Omental fat pad (tissue), 4 donors: Measurements from ENCODE around the gene PDE7B. TPM values are rescaled to one million over a fixed set of nuclear protein-coding genes. Genes with fewer than 3 reads are reported as not detected.
"Not testable (repeated sequence)": the region's sequence is repeated elsewhere in the genome, so short reads cannot be mapped to it uniquely, and the experiment has no call there.

ENCODE experiments used
- ATAC-seq: fragments of 150-250 bp; one replicate; pipeline ENCODE4 v1.9.1; 2016; ENCODE audit warnings: mild to moderate bottlenecking, moderate library complexity; ENCODE audit not compliant: low FRiP score
- DNase-seq: peaks from one replicate; pipeline ENCODE4 v3.0.0-alpha.2; 2019; ENCODE audit warnings: low spot score
- total RNA-seq, 4 donors: library from RNA; depleted of rRNA; stranded (reverse); fragments of >200 nt; gene quantifications; one replicate each; pipeline ENCODE4 v1.1.0, GENCODE V29; 2016
- TF ChIP-seq, protein P1 (sequence below), 3 donors: fragments of 450-650 bp; IDR thresholded peaks; one replicate each; pipeline ENCODE4 v1.5.1; 2016 to 2017; ENCODE audit warnings: antibody characterized with exemption in 3 of 3, mild to moderate bottlenecking in 3 of 3, moderate library complexity in 2 of 3

PDE7B gene
- total RNA-seq, 4 donors from 2014 or later, result 7.3 to 15.0 (median 12.1) TPM

DNA sequence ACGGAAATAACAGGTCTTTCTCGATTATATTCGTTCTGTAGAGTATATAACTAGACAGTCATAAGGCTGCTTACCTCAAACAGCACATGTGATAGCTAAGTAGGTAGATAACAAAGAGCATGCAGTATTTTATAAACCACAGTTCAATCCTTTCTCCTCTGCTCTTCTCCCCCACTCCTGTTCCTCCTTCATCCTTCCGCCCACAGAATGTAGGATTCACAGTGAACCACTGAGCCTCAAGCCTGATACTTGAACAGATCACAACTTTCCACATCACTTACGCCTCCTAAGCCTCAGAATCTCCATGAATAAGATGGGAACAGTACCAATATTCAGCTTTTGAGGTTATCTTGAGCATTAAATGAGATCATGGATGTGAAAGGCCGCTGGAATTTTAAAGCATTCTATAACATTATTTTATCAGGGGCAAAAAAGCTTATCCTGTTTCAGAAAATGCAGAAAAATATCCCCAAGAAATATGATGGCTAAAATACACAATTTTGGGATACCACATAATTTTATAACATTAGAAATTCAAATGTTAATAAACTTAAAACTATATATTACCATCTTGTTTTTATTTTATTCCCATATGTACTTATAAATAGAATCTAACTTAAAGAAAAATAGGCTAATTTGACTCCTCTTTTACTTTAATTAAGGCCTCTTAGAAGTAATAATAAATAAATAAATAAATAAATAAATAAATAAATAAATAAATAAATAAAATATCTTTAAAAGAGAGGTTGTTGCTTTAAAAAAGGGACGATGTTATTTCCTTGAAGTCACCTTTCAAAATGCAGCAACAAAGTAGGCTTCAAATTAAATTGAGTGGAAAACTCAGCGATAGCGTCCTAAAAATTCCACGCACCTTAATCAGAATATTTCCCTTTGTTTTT, 365.3 kb downstream of the PDE7B start:
- TF ChIP-seq, protein P1, sequence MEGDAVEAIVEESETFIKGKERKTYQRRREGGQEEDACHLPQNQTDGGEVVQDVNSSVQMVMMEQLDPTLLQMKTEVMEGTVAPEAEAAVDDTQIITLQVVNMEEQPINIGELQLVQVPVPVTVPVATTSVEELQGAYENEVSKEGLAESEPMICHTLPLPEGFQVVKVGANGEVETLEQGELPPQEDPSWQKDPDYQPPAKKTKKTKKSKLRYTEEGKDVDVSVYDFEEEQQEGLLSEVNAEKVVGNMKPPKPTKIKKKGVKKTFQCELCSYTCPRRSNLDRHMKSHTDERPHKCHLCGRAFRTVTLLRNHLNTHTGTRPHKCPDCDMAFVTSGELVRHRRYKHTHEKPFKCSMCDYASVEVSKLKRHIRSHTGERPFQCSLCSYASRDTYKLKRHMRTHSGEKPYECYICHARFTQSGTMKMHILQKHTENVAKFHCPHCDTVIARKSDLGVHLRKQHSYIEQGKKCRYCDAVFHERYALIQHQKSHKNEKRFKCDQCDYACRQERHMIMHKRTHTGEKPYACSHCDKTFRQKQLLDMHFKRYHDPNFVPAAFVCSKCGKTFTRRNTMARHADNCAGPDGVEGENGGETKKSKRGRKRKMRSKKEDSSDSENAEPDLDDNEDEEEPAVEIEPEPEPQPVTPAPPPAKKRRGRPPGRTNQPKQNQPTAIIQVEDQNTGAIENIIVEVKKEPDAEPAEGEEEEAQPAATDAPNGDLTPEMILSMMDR (IDR thresholded peaks at IDR 0.05), result no peak
- no peak for ATAC-seq
- no peak for DNase-seq

DNA sequence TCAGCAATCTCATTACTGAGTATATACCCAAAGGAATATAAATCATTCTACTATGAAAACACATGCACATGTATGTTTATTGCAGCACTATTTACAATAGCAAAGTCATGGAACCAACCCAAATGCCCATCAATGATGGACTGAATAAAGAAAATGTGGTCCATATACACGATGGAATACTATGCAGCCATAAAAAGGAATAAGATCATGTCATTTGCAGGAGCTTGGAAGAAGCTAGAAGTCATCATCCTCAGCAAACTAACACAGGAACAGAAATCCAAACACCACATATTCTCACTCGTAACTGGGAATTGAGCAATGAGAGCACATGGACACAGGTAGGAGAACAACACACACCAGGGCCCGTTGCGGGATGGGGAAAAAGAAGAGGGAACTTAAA, 373.5 kb downstream of the PDE7B start:
- DNase-seq, ATAC-seq: not testable (repeated sequence)

DNA sequence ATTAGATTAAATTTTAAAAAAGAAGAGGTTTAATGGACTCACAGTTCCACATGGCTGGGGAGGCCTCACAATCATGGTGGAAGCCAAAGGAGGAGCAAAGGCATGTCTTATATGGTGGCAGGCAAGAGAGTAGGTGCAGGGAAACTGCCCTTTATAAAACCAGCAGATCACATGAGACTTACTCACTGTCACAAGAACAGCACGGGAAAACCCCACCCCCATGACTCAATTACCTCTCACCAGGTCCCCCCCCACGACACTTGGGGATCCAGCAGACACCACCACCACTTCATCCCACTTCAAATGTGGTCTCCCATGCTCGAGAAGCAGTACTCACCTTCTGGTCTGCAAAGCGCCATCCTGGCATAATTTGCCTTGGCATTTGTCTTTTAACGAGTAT, 374.0 kb downstream of the PDE7B start:
- no peak for ATAC-seq
- DNase-seq, result no peak
- TF ChIP-seq, protein P1 (IDR thresholded peaks at IDR 0.05), result no peak

DNA sequence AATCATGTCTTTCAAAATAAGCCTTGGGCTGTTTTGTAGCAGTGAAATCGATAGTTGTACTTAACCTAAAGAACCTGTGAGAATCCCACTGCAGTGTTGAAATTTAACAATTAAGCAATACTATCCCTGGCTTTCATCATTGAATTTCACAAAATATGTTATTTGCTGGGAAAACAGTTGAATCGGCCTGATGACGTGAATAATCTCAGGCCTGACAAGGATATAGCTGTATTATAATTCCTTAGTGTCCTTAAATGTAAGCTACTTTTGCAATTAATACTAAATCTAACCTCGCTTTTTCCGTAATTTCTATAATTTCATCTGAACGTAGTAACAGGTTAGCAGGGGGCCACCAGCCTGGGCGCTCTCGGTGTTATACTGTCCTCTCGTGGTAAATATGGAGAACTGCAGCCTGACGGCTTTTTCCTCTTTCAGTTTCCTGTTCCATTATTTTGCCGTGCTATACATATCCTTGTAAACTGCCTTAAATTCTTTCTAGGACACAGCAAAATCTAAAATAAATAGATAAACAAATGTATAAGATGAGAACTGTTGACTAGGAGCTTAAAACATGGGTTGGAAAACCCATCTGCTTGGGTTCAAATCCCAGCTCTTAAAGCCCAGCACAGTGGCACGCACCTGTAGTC, 374.6 kb downstream of the PDE7B start:
- peak; percentile 92 for ATAC-seq
- DNase-seq, result peak; percentile 44
- TF ChIP-seq, protein P1 (IDR thresholded peaks at IDR 0.05), result peak in 2 of 3 donors; percentile 90 to 100

DNA sequence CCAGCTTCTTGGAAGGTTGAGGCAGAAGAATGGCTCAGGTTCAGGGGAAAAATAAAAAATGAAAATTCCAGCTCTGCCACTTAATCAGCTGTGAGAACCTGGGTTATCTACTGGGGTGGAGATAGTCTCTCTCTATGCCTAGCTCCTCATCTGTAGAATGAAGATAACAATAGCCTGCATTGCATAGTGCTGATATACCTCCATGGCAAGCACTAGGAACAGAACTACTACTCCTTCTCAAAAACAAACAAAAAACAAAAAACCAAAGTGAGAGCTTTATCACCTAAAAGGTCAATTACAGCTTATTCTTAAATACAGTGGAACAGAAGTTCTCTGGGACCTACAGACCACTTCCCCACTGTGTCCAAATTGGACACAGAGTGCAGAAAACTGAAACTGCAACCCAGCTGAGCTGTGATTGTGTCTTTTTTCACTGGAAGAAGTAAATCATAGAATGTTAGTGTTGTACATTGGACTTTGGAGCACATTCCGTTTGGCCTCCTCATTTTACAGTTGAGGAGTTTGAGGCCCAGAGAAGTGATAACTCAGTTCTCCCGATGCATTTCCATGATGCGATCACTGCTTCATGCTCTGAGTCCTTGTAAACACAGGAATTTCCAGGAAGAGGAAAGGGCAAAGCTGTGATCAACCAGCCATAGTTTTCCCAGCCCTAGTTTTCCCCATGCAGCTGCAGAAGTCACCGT, 375.3 kb downstream of the PDE7B start:
- TF ChIP-seq, protein P1 (IDR thresholded peaks at IDR 0.05), result no peak
- ATAC-seq (peak; percentile 34), DNase-seq (no peak)

DNA sequence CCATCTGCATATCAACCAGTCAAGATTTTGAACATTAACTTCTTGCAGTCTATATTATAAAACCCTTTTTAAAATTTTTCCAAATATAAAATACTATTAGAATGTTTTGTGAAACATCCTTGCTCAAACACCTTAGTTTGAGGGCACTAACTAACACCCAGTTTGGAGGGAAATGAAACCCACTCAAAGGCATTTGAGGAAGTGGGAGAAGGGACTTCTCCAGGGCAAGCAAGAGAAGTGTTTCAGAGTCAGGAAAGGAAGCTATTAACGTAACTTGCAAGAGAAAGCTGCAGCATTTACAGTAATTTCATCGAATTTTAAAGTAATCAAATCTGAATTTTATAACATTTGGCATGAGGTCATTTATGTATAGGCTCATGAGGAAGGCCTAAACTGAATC, 377.3 kb downstream of the PDE7B start:
- TF ChIP-seq, protein P1 (IDR thresholded peaks at IDR 0.05), result no peak
- DNase-seq (no peak), ATAC-seq (no peak)

DNA sequence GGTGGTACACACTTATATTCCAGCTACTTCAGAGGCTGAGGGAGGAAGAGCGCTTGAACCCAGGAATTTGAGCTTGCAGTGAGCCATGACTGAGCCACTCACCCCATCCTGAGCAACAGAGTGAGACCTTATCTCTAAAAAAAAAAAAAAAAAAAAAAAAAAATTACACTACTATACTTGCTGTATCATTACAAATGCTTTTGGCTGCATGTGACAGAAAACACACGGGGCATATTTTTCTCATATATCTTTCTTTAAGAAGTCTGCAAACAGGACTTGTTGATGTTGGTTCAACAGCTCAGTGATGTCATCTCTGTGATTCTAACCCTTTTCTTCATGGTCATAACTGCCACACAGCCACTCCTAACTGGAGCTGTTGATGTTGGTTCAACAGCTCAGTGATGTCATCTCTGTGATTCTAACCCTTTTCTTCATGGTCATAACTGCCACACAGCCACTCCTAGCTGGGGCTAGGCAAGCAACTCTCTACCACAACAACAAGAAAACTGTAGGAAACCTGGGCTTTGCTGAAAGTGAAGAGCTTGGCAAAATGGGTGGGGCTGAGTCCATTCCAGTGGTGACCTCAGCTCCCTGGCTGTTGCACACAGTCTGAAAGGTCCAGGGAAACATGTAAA, 378.8 kb downstream of the PDE7B start:
- ATAC-seq, result no peak
- DNase-seq, result no peak
- TF ChIP-seq, protein P1 (IDR thresholded peaks at IDR 0.05), result no peak
